Thyroid gland (tissue), 4 donors: ENCODE results near the gene SLC6A16. TPM values are rescaled to one million over a fixed set of nuclear protein-coding genes. Genes with fewer than 3 reads are reported as not detected.
A peak's percentile ranks its signal among the peaks of the same experiment; 100 is the strongest.

Source experiments
- DNase-seq, 2 donors: peaks; one replicate each; pipeline ENCODE4 v3.0.0-alpha.2; 2019
- H3K27ac ChIP-seq, 3 donors: fragments of 200-600 bp; sonication (generic); 1 replicate in 2 of 3; 2 replicates in 1 of 3; pipeline ENCODE4 v1.5.1; 2016 to 2019; ENCODE audit warnings: mild to moderate bottlenecking in 1 of 3, moderate library complexity in 1 of 3
- H3K27me3 ChIP-seq: fragments of 200-600 bp; sonication (generic); one replicate; pipeline ENCODE4 v1.5.1; 2019
- H3K36me3 ChIP-seq, 2 donors: fragments of 200-600 bp; sonication (generic); one replicate each; pipeline ENCODE4 v1.5.1; 2016 to 2019
- H3K4me1 ChIP-seq, 2 donors: fragments of 200-600 bp; sonication (generic); one replicate each; pipeline ENCODE4 v1.5.1; 2017 to 2019
- H3K4me3 ChIP-seq, 3 donors: fragments of 200-600 bp; sonication (generic); replicated peaks in 1 of 3; 1 replicate in 2 of 3; 2 replicates in 1 of 3; pipeline ENCODE4 v1.5.1; 2016; ENCODE audit warnings: mild to moderate bottlenecking in 1 of 3
- H3K9me3 ChIP-seq: fragments of 200-600 bp; sonication (generic); one replicate; pipeline ENCODE4 v1.5.1; 2017
- CTCF ChIP-seq, 6 experiments: fragments of 200-600 bp in 3 of 6; fragments of 450-650 bp in 3 of 6; sonication (generic) in 3 of 6; IDR thresholded peaks; one replicate each; pipeline ENCODE4 v1.5.1; 2016 to 2019; ENCODE audit warnings: antibody characterized with exemption in 6 of 6, mild to moderate bottlenecking in 2 of 6, inconsistent platforms in 1 of 6, moderate library complexity in 1 of 6
- POLR2A ChIP-seq, 2 donors: fragments of 450-650 bp; IDR thresholded peaks; one replicate each; pipeline ENCODE4 v1.6.1; 2017; ENCODE audit warnings: antibody characterized with exemption in 2 of 2, mild to moderate bottlenecking in 2 of 2, moderate library complexity in 1 of 2
- WGBS, 2 donors: methylation state at CpG; one replicate each; pipeline ENCODE4 v1.1.5; 2017; 5-methylcytosine and 5-hydroxymethylcytosine counted together
- intact Hi-C: fragments of 100-400 bp; cut with DNase I; formaldehyde crosslinking; loops from one replicate; pipeline ENCODE4 v1.15.1; 2023
- total RNA-seq, 4 donors: library from RNA; depleted of rRNA; stranded (reverse); fragments of >200 nt; gene quantifications; one replicate each; pipeline ENCODE4 v1.2.3, GENCODE V29; 2016

The SLC6A16 gene
- total RNA-seq, 4 donors from 2014 or later, result 0.24 to 7.8 (median 1.4) TPM

DNA sequence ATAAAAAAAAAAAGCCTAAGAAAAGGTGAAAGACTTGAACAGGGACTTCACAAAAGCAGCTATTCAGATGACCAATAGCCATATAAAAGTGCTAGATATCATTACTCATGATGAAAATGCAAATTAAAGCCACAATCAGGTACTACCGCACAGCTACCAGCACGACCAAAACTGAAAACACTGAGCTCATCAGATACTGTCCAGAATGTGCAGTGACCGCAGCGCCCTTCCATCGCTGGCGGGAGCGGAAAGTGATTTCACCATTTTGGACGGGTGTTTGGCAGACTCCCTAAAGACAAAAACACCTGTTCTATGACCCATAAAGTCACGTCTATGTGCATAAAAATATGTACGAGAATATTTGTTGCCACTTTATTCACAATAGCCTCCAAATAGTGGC lies 60.7 kb downstream of the SLC6A16 start:
- Histone ChIP-seq H3K27me3 (no peaks in the 10 kb centered on the region), H3K4me3 (no peak overlapping the region), H3K4me1 (no peaks in the 10 kb centered on the region), H3K9me3 (no peaks in the 10 kb centered on the region), H3K27ac (no peak overlapping the region), H3K36me3 (no peaks in the 10 kb centered on the region)
- intact Hi-C loops, result no loop called here
- TF ChIP-seq CTCF (IDR thresholded peaks at IDR 0.05) (no peak), POLR2A (IDR thresholded peaks at IDR 0.05) (no peak)
- WGBS, 2 donors, result 82 to 83% methylated on average over 10 of the region's 10 CpGs
- no peak for DNase-seq

GRCh38 chr19:49261602-49262001 lies 63.4 kb downstream of the SLC6A16 start:
- Histone ChIP-seq H3K4me1 (no peaks in the 10 kb centered on the region), H3K9me3 (no peaks in the 10 kb centered on the region), H3K4me3 (no peak overlapping the region), H3K27ac (no peak overlapping the region), H3K36me3 (no peaks in the 10 kb centered on the region), H3K27me3 (no peaks in the 10 kb centered on the region)
- DNase-seq, result no peak
- TF ChIP-seq CTCF (IDR thresholded peaks at IDR 0.05) (no peak), POLR2A (IDR thresholded peaks at IDR 0.05) (no peak)
- intact Hi-C loops, result no loop called here

GRCh38 chr19:49256691-49257090 lies 68.3 kb downstream of the SLC6A16 start:
- Histone ChIP-seq H3K27ac (no peak overlapping the region), H3K27me3 (no peaks in the 10 kb centered on the region), H3K4me3 (no peak overlapping the region), H3K36me3 (no peaks in the 10 kb centered on the region), H3K9me3 (no peaks in the 10 kb centered on the region), H3K4me1 (no peaks in the 10 kb centered on the region)
- TF ChIP-seq POLR2A (IDR thresholded peaks at IDR 0.05), result no peak
- intact Hi-C loops, result no loop called here
- no peak for DNase-seq
- 73 to 75% methylated on average over 3 of the region's 3 CpGs for WGBS, 2 donors

GRCh38 chr19:49255674-49256073 lies 69.3 kb downstream of the SLC6A16 start:
- Histone ChIP-seq H3K4me1 (no peaks in the 10 kb centered on the region), H3K9me3 (no peaks in the 10 kb centered on the region), H3K4me3 (no peak overlapping the region), H3K36me3 (no peaks in the 10 kb centered on the region), H3K27me3 (no peaks in the 10 kb centered on the region), H3K27ac (no peak overlapping the region)
- intact Hi-C loops, result no loop called here
- TF ChIP-seq POLR2A (IDR thresholded peaks at IDR 0.05) (no peak), CTCF (IDR thresholded peaks at IDR 0.05) (no peak)
- WGBS, 2 donors, result 71 to 76% methylated on average over 8 to 10 of the region's 10 CpGs
- peak; percentile 14 for DNase-seq

DNA sequence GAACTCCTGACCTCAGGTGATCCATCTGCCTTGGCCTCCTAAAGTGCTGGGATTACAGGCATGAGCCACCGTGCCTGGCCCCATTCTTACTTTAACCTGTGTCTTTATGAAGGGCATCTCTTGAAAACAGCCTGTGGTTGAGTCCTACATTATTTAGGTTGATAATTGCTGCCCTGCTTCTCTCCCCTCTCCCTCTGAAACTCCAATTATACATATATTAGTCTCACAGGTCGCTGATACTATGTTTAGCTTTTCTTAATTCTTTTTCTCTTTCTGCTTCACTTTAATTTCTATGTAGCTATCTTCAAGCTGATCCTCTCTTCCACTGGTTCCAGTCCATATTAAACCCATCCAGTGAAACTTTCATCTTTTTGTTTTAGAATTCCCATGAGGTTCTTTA lies 75.1 kb downstream of the SLC6A16 start:
- TF ChIP-seq CTCF (IDR thresholded peaks at IDR 0.05) (no peak), POLR2A (IDR thresholded peaks at IDR 0.05) (no peak)
- H3K27me3 ChIP-seq, result no peaks in the 10 kb centered on the region
- no peak overlapping the region for H3K27ac ChIP-seq
- no peaks in the 10 kb centered on the region for H3K36me3 ChIP-seq
- DNase-seq, result no peak
- intact Hi-C loops, result no loop called here
- WGBS, 2 donors, result 78 to 82% methylated on average over 2 of the region's 2 CpGs
- H3K4me3 ChIP-seq, result no peak overlapping the region
- H3K4me1 ChIP-seq, result no peaks in the 10 kb centered on the region
- no peaks in the 10 kb centered on the region for H3K9me3 ChIP-seq

GRCh38 chr19:49247676-49248075 lies 77.3 kb downstream of the SLC6A16 start:
- intact Hi-C loops, result no loop called here
- no peaks in the 10 kb centered on the region for H3K36me3 ChIP-seq
- DNase-seq, result no peak
- H3K9me3 ChIP-seq, result no peaks in the 10 kb centered on the region
- no peak overlapping the region for H3K27ac ChIP-seq
- TF ChIP-seq CTCF (IDR thresholded peaks at IDR 0.05) (no peak), POLR2A (IDR thresholded peaks at IDR 0.05) (no peak)
- H3K4me3 ChIP-seq, result no peak overlapping the region
- H3K27me3 ChIP-seq, result no peaks in the 10 kb centered on the region
- H3K4me1 ChIP-seq, result no peaks in the 10 kb centered on the region
- 69 to 83% methylated on average over 2 of the region's 2 CpGs for WGBS, 2 donors
